SU-DHL-6 (cell line): ENCODE measurements around the gene RBCK1.

Source experiments
- H2AFZ ChIP-seq: fragments of 200-600 bp; sonication (generic); 2 replicates; pipeline ENCODE4 v1.6.1; 2014; ENCODE audit warnings: low read depth, mild to moderate bottlenecking, moderate library complexity, mixed read lengths, antibody characterized with exemption, low read length; ENCODE audit not compliant: severe bottlenecking
- H3F3A ChIP-seq: fragments of 200-600 bp; shearing (Covaris generic); 2 replicates; pipeline ENCODE4 v1.6.0; 2016; ENCODE audit warnings: antibody characterized with exemption, mild to moderate bottlenecking; ENCODE audit not compliant: insufficient read depth
- H3K27ac ChIP-seq: fragments of 200-600 bp; sonication (generic); 2 replicates; pipeline ENCODE4 v1.5.1; 2016; ENCODE audit warnings: low read depth, mild to moderate bottlenecking, low read length, moderate library complexity, mixed read lengths
- H3K27me3 ChIP-seq: fragments of 200-600 bp; sonication (generic), shearing (Covaris generic); 2 replicates; pipeline ENCODE4 v1.6.0; 2014; ENCODE audit warnings: mild to moderate bottlenecking, low read length
- H3K36me3 ChIP-seq: fragments of 200-600 bp; sonication (generic); 2 replicates; pipeline ENCODE4 v1.6.1; 2014; ENCODE audit warnings: mild to moderate bottlenecking, low read length, mixed read lengths
- H3K4me2 ChIP-seq: fragments of 300-600, 200-600 bp; shearing (Covaris generic), sonication (generic); 2 replicates; pipeline ENCODE4 v1.6.0; 2014; ENCODE audit warnings: low read length, low read depth, mild to moderate bottlenecking; ENCODE audit not compliant: poor library complexity, severe bottlenecking
- H3K4me3 ChIP-seq: fragments of 200-600 bp; sonication (generic); 2 replicates; pipeline ENCODE4 v1.5.1; 2014; ENCODE audit warnings: antibody characterized with exemption, low read length, mild to moderate bottlenecking, mixed read lengths; ENCODE audit not compliant: insufficient read depth, poor library complexity, severe bottlenecking
- H3K79me2 ChIP-seq: fragments of 200-600 bp; sonication (generic); 2 replicates; pipeline ENCODE4 v1.6.1; 2014; ENCODE audit warnings: mild to moderate bottlenecking, low read length, moderate library complexity; ENCODE audit not compliant: insufficient read depth
- H3K9ac ChIP-seq: fragments of 200-600 bp; sonication (generic); 2 replicates; pipeline ENCODE4 v1.7.0; 2014; ENCODE audit warnings: mild to moderate bottlenecking, low read length
- H3K9me2 ChIP-seq: fragments of 200-600 bp; sonication (generic); replicated peaks from 2 replicates; pipeline ENCODE4 v1.6.1; 2014; ENCODE audit warnings: low read length; ENCODE audit not compliant: insufficient read depth
- H3K9me3 ChIP-seq: fragments of 200-600 bp; sonication (generic); 2 replicates; pipeline ENCODE4 v1.6.1; 2014; ENCODE audit warnings: low read length, mixed read lengths; ENCODE audit not compliant: insufficient read depth
- H4K20me1 ChIP-seq: fragments of 200-600 bp; sonication (generic); 2 replicates; pipeline ENCODE4 v1.6.1; 2014; ENCODE audit warnings: low read depth, mild to moderate bottlenecking, antibody characterized with exemption, low read length, moderate library complexity, mixed read lengths
- EZH2phosphoT487 ChIP-seq: fragments of 200-600 bp; sonication (generic), shearing (Covaris generic); conservative IDR thresholded peaks from 2 replicates; pipeline ENCODE4 v1.6.1; 2018; ENCODE audit warnings: mild to moderate bottlenecking, antibody characterized with exemption, low read length, moderate library complexity, mixed read lengths
- TF ChIP-seq, protein P1 (sequence below): fragments of 200-600 bp; sonication (generic); IDR thresholded peaks from one replicate; pipeline ENCODE4 v1.5.1; 2017; ENCODE audit warnings: antibody characterized with exemption, mild to moderate bottlenecking, low read length, moderate library complexity; ENCODE audit not compliant: insufficient read depth, poor library complexity, severe bottlenecking

RBCK1 gene

DNA sequence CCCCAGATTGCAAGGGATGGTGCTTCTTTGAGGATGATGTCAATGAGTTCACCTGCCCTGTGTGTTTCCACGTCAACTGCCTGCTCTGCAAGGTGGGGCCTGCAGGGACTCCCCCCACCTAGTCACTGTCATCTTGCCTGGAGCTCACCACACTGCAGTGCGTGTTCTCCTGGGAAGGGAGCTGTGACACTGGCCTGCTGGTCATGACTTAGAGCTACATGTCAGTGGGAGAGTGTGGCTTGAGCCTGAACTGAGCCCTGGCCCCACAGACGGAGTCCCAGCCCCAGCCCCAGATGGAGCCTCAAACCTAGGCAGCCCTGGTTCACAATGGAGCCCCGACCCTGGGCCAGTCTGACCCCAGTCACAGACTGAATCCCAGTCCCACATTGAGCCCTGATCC, 19.3 kb downstream of the RBCK1 start:
- Histone ChIP-seq H3K36me3 (no peaks in the 10 kb centered on the region), H3K4me2 (no peak overlapping the region), H3K9me3 (no peaks in the 10 kb centered on the region), H3K9me2 (no peaks in the 10 kb centered on the region), H4K20me1 (no peaks in the 10 kb centered on the region), H3K27me3 (no peaks in the 10 kb centered on the region), H3K27ac (no peak overlapping the region), H3K4me3 (no peak overlapping the region), H3K79me2 (no peaks in the 10 kb centered on the region), H3F3A (peaks cover 7% of the 10 kb centered on the region; the same call in 1 of the 2 replicates), H3K9ac (no peak overlapping the region), H2AFZ (no peak overlapping the region)
- no peak for TF ChIP-seq EZH2phosphoT487
- TF ChIP-seq, protein P1, sequence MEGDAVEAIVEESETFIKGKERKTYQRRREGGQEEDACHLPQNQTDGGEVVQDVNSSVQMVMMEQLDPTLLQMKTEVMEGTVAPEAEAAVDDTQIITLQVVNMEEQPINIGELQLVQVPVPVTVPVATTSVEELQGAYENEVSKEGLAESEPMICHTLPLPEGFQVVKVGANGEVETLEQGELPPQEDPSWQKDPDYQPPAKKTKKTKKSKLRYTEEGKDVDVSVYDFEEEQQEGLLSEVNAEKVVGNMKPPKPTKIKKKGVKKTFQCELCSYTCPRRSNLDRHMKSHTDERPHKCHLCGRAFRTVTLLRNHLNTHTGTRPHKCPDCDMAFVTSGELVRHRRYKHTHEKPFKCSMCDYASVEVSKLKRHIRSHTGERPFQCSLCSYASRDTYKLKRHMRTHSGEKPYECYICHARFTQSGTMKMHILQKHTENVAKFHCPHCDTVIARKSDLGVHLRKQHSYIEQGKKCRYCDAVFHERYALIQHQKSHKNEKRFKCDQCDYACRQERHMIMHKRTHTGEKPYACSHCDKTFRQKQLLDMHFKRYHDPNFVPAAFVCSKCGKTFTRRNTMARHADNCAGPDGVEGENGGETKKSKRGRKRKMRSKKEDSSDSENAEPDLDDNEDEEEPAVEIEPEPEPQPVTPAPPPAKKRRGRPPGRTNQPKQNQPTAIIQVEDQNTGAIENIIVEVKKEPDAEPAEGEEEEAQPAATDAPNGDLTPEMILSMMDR = no peak

DNA sequence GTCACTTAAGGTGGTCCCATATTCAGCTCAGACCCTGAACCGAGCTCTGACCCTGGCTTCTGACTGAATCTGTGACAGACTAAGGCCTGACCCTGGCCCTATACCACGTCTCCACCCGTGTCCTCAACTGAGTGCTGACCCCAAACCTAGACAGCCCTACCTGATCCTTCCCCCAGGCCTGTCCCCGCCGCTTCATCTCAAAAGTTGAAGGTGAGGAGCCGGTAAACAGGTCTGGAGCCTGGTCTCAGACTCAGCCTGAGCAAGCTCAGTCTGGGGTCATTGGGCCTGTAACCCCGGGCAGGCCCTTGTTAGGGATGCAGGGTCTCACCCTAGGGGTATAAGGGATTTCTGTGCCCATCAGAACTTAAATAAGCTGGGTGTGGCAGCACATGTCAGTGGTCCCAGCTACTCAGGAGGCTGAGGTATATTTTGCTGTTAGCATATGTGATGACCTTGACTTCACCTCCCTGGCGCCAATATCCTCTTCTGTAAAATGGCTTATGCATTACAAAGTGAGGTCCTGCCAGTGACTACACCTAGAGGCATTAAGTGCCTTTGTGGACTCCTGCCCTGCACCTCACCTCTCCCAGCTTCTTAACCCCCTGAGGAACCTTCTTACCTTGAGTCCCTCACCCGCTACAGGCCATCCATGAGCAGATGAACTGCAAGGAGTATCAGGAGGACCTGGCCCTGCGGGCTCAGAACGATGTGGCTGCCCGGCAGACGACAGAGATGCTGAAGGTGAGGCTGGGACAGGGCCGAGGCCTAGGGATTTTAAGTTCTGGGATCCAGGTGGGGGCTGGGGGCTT, 20.0 kb downstream of the RBCK1 start:
- no peaks in the 10 kb centered on the region for H3K36me3 ChIP-seq
- TF ChIP-seq, protein P1 = no peak
- TF ChIP-seq EZH2phosphoT487 = no peak
- no peaks in the 10 kb centered on the region for H4K20me1 ChIP-seq
- H3K4me3 ChIP-seq = no peak overlapping the region
- H3K4me2 ChIP-seq = no peak overlapping the region
- no peak overlapping the region for H2AFZ ChIP-seq
- H3K9me3 ChIP-seq = no peaks in the 10 kb centered on the region
- H3K9ac ChIP-seq = no peak overlapping the region
- peaks cover 7% of the 10 kb centered on the region; the same call in 1 of the 2 replicates for H3F3A ChIP-seq
- no peak overlapping the region for H3K27ac ChIP-seq
- no peaks in the 10 kb centered on the region for H3K79me2 ChIP-seq
- no peaks in the 10 kb centered on the region for H3K9me2 ChIP-seq
- no peaks in the 10 kb centered on the region for H3K27me3 ChIP-seq

DNA sequence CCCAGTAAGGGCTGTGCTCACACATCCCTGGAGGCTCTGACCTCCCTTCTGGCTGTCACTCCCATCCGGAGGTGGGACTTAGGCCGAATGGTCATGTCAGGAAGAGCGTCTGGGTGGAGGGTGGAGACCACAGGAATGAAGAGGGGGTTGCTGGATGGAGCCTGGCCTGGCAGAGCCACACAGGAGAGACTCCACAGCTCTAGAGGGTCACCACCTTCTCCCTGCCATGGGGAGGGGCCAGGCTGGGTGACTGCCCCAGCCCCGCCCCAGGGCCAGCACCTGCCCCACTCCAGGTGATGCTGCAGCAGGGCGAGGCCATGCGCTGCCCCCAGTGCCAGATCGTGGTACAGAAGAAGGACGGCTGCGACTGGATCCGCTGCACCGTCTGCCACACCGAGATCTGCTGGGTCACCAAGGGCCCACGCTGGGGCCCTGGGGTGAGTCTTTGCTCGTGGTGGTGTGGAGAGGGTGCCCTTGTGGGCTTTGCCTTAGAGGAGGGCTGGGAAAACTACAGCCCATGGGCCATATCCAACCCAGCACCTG, 20.6 kb downstream of the RBCK1 start:
- no peak overlapping the region for H3K9ac ChIP-seq
- no peak overlapping the region for H3K4me3 ChIP-seq
- no peaks in the 10 kb centered on the region for H3K36me3 ChIP-seq
- H3F3A ChIP-seq = peaks cover 7% of the 10 kb centered on the region; the same call in 1 of the 2 replicates
- H3K9me2 ChIP-seq = no peaks in the 10 kb centered on the region
- H2AFZ ChIP-seq = no peak overlapping the region
- TF ChIP-seq, protein P1 = no peak
- TF ChIP-seq EZH2phosphoT487 = no peak
- H3K27ac ChIP-seq = no peak overlapping the region
- no peaks in the 10 kb centered on the region for H3K9me3 ChIP-seq
- H4K20me1 ChIP-seq = no peaks in the 10 kb centered on the region
- no peaks in the 10 kb centered on the region for H3K27me3 ChIP-seq
- no peaks in the 10 kb centered on the region for H3K79me2 ChIP-seq
- H3K4me2 ChIP-seq = no peak overlapping the region
